ENCODE measurements around the gene MDM2.

The MDM2 gene

DNA sequence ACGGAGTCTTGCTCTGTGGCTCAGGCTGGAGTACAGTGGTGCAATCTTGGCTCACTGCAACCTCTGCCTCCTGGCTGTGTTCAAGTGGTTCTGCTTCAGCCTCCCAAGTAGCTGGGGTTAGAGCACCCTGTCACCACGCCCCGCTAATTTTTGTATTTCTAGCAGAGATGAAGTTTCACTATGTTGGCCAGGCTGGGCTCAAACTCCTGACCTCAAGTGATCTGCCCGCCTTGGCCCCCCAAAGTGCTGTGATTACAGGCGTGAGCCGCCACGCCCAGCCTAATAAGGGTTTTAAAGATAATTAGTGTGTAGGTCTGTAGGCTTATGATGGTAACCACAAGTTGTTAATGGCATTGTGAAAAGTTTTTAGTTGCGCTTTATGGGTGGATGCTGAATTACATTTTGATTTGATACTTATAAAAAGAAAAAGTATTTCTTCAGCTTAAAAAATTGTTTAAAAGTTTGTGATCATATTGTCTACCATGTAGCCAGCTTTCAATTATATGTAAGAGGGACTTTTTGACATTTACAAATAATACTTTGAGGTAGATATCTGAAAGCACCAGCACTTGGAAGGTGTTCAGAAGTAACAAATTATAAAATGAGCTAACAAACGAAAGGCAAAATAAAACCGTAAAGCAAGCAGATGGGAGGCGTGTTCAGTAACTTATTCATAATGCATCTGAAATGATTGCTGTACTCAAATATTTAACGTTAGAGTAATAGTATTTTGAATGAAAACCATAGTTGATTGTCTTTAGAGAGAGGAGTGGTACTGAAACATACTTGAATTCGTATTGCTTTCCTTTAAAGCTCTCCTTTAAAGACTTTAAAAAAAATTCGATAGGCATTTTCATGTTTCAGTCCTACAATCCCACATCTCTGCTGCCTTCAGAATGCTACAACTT lies 37.1 kb downstream of the MDM2 start:
- DNase-seq (ENCODE audit: extremely low spot score) = no peak
- POLR2A ChIA-PET = interaction anchor here (1.2 kb wide), 1 partner anchor 11 kb away, joined by 3 read pairs; no protein-coding TSS in a partner anchor
- CTCF ChIA-PET = interaction anchor here (0.6 to 6.7 kb wide), 6 partner anchors 8 to 37 kb away, joined by 3 to 51 read pairs (median 4); partner anchors contain the start of gene MDM2
- TF ChIP-seq, protein P1, sequence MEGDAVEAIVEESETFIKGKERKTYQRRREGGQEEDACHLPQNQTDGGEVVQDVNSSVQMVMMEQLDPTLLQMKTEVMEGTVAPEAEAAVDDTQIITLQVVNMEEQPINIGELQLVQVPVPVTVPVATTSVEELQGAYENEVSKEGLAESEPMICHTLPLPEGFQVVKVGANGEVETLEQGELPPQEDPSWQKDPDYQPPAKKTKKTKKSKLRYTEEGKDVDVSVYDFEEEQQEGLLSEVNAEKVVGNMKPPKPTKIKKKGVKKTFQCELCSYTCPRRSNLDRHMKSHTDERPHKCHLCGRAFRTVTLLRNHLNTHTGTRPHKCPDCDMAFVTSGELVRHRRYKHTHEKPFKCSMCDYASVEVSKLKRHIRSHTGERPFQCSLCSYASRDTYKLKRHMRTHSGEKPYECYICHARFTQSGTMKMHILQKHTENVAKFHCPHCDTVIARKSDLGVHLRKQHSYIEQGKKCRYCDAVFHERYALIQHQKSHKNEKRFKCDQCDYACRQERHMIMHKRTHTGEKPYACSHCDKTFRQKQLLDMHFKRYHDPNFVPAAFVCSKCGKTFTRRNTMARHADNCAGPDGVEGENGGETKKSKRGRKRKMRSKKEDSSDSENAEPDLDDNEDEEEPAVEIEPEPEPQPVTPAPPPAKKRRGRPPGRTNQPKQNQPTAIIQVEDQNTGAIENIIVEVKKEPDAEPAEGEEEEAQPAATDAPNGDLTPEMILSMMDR (IDR thresholded peaks at IDR 0.05; ENCODE audit: control extremely low read depth, extremely low read depth, low read depth, missing control alignments) = no peak

- CTCF ChIA-PET = no interaction called here
- no peak for DNase-seq (ENCODE audit: extremely low spot score)
- POLR2A ChIA-PET = no interaction called here
- TF ChIP-seq, protein P1 (IDR thresholded peaks at IDR 0.05; ENCODE audit: control extremely low read depth, extremely low read depth, low read depth, missing control alignments) = no peak
Observed at GRCh38 chr12:68846811-68847210, 38.8 kb downstream of the MDM2 start.

- DNase-seq (ENCODE audit: extremely low spot score) = no peak
- ChIA-PET CTCF (no interaction called here), POLR2A (no interaction called here)
- TF ChIP-seq, protein P1 (IDR thresholded peaks at IDR 0.05; ENCODE audit: control extremely low read depth, extremely low read depth, low read depth, missing control alignments) = no peak
Observed at GRCh38 chr12:68850390-68850789, 42.4 kb downstream of the MDM2 start.

DNA sequence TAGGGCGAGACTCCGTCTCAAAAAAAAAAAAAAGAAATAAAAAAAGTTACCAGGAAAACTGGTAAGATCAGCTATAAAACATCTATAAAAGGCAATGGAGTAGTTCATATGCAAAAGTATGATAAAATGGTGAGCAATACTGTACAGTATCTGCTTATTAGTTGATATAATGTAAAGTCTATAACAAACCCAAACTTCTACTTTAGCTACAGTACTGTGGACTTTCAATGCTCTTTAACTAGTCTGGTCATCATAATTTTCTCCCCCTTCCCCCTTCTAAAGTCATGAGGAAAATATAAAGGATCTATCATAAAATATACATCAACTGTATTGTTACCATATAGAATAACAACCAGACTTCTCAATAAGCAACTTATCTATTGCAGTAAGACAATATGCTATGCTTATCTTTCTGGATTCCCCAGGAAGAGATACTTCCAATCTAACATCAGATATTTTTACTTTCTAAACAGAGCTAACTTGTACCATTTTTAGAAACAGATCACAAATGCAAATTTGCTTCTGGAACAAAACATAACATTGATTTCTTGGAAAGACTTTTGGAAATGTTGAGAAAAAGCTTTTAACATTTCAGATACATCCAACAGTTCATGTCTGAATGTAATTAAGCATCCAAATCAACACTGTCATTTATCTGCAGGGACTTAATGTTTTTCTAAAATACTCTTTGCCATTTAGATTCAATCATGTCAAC lies 43.8 kb downstream of the MDM2 start:
- DNase-seq (ENCODE audit: extremely low spot score) = no peak
- POLR2A ChIA-PET = no interaction called here
- CTCF ChIA-PET = interaction anchor here (0.8 to 1.9 kb wide), 2 partner anchors 10 to 21 kb away, joined by 4 read pairs; no protein-coding TSS in a partner anchor
- TF ChIP-seq, protein P1 (IDR thresholded peaks at IDR 0.05; ENCODE audit: control extremely low read depth, extremely low read depth, low read depth, missing control alignments) = no peak

GRCh38 chr12:68853396-68854077 lies 45.6 kb downstream of the MDM2 start:
- TF ChIP-seq, protein P1 (IDR thresholded peaks at IDR 0.05; ENCODE audit: control extremely low read depth, extremely low read depth, low read depth, missing control alignments) = no peak
- POLR2A ChIA-PET = no interaction called here
- DNase-seq (ENCODE audit: extremely low spot score) = no peak
- CTCF ChIA-PET = interaction anchor here (0.8 to 1.9 kb wide), 3 partner anchors 9 to 25 kb away, joined by 3 to 4 read pairs (median 3); no protein-coding TSS in a partner anchor

DNA sequence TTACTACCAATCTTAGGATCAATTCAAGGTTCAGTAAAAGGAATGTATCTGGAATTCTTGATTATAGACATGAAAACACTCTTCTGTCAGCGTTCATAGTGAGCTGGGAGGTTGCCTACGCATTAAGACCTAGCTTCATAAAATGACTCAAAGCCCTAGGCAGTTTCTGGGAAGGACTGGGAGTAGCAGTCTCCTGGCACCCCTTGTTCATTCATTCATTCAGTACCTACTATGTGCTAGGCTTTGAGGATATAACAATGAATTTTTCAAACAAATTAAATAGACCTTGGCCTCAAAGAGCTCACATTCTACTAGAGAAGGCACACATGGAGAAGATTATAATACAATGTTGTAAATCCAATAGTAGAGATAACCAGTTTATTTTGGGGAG lies 46.1 kb downstream of the MDM2 start:
- POLR2A ChIA-PET = no interaction called here
- TF ChIP-seq, protein P1 (IDR thresholded peaks at IDR 0.05; ENCODE audit: control extremely low read depth, extremely low read depth, low read depth, missing control alignments) = no peak
- no peak for DNase-seq (ENCODE audit: extremely low spot score)
- CTCF ChIA-PET = interaction anchor here (0.9 to 1.1 kb wide), 2 partner anchors 26 to 216 kb away, joined by 3 read pairs; no protein-coding TSS in a partner anchor

Measured in GM10248 (cell line).